GM19023 (cell line): ENCODE data around the gene PDLIM1.

Experiments
- ATAC-seq: cut with Tn5 transposase; IDR thresholded peaks from one replicate; pipeline ENCODE4 v1.9.1; 2021; ENCODE audit warnings: mild to moderate bottlenecking, moderate library complexity; ENCODE audit not compliant: unreplicated experiment

PDLIM1 gene

DNA sequence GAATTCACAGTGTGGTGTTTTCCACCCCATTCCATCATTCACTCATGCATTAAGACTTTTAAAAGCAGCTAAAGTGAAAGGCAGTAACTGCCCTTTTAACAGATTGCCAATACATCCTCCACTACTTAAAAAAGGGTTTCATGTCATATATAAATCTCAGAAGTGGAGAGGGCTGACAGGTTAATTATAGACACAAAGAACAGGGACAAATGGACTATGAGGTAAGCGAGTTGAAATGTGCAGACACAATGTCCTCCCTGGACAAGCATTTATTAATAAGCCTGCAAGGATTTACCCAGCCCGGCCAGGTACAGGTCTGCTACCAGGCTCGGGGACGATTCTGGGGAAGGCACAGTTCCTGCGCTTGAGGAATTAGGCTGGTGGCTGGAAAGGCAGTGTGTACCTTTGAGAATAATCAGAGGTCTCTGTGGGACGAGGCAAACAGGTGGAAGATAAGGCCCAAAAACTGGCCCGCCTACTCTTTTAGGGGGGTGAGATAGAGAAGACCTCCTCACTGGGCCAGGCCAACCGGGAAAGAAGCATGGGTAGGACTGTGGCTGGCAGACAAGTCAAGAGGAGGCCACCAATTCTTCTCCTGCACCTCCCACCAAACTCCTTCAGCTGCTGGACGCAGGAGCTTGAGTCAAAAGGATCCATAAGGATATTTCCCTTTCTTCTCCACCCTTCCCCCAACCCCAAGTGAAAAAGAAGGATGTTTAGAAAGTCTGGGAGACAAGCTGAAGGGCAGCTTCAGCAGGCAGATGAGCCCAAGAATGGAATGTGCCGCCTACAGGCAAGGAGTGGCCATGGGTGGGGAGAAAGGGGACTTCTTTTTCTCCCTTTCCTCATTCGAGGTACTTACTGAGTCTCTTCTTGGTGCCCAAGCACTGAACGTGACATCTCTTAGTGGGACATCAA is 1.5 kb downstream of the PDLIM1 start:
- no peak for ATAC-seq

DNA sequence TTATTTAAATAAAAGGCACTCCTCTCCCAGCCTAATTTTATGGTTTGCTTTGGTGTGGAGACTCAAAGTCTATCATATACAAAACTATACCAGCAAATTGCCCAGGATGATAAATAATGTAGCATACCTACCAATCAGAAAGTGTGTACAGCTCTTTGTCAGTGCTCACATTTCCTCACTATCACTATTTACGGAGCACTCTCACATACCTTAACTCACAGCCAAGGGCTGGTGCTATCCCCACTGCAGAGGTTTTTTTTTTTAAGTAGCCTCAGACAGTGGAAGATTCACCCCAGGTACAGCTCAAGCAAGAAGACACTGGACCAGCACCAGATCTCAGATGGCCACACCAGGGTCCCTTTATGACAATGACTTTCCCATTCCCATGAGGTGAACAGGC is 2.5 kb downstream of the PDLIM1 start:
- ATAC-seq = no peak

DNA sequence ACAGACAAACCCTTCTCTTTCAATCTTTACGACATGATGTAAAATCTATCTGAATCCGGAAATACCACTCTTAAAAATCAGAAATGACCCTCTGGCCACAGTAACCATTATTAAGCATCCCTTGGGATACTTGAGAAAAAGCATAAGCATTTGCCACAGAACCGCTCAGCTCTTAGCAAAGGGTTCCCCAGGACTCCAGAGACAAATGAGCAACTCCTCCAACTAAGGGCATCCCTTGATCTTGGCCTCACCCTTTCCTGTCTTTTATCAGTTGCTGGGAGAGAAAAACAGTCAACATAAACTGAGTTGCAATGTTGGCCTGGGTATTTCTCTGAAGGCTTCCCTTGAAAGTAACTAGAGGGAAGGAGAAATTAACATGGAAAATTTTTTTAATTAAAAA is 3.5 kb downstream of the PDLIM1 start:
- no peak for ATAC-seq

DNA sequence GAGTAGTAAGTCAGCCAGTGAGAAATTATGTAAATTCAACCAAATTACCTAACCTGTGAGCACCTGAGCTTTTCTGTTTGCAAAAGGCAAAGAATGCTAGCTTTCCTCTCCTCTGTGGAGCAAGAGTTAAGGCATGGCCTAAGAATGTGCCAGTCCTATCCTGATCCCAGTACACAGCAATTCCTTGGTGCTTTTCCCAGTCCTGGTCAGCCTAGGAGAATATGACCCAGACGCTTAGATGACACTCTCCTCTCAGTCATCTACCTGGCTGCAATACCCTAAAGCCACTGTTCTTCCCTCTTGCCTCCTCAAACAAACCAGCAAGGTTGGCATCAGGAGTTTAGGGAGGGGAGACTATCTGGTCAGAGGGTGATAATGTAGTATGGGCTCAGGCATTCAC is 4.1 kb downstream of the PDLIM1 start:
- ATAC-seq = no peak

DNA sequence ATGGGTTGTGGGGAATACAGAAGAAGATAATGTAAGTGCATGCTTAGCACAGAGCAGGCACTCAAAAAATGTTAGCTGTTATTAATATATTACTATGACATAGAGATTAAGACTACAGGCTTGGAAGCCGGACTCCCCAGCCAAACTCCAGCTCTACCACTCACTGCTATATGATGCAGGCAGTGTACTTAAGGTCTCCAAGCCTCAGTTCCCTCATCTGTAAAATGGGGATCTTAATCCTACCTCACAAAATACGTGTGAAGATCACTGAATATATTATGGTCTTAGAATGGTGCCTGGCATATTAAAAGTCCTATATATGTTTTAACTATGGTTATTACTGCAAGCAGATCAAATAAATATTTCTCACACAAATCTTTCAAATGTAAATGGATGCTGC is 5.2 kb downstream of the PDLIM1 start:
- no peak for ATAC-seq

DNA sequence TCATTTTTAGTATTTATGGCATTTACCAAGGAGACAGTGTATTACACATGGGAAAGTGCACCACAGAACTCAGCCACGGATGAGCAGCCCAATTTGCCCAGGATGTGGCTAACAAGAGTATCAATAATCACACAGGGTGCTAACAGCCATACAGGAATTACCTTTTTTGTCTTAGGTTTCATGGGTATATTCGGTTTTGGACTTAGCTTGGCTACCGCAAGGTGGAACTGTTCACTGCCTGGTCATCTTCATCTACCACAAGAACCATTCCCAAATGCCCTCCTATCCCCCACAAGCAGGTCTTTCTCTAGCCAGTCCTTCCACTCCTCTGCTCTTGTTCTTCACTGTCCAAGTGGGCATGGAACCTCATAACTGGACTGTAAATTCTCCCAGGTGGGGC is 6.0 kb downstream of the PDLIM1 start:
- no peak for ATAC-seq

DNA sequence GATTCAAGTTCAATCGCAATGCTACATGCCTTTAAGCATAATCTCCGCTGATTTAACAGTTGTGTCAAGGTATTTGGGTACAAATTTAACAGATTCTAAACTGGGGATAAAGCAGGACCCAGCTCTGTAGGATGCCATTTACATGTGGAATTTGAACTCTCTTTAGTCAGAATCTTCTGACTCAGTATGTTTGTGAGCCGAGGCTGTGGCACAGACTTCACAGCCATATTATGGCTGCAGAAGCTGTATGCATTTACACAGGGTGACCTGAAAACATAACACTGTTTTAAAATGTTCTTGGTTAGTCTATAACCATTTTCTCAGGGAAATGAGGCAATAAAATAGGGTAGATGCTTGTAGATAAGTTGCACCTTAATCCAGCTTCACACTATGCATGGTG is 8.7 kb downstream of the PDLIM1 start:
- no peak for ATAC-seq

DNA sequence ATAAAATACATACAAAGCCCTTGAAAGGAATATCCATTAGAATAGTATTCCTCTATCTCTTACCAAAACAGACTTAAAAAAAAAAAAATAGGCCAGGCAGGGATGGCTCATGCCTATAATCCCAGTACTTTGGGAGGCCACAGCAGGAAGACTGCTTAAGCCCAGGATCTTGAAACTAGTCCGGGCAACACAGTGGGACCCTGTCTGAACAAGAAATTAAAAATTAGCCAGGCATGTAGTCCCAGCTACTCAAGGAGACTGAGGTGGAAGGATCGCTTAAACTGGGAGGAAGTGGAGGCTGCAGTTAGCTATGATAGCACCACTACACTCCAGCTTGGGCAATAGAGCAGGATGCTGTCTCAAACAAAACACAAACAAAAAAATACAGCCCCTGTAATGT is 9.6 kb downstream of the PDLIM1 start:
- ATAC-seq = no peak

DNA sequence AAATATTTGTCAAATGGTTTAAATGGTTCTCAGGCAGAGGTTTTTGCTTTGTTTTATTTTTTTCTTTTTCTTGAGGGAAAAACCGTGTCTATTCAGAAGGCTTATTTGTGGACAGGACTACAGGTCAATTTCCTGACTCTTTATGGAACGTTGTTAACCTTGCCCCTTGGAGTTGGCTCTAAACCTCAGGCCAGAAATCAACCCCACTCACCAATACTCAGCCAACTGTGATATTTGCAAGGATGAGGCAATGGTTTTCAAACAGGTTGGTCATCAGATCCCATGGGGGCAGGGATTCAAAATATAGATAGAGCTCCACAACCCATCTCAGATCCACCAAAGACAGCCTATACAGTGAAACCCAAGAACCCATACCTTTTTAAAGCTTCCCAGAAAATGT is 10.2 kb downstream of the PDLIM1 start:
- ATAC-seq = no peak

DNA sequence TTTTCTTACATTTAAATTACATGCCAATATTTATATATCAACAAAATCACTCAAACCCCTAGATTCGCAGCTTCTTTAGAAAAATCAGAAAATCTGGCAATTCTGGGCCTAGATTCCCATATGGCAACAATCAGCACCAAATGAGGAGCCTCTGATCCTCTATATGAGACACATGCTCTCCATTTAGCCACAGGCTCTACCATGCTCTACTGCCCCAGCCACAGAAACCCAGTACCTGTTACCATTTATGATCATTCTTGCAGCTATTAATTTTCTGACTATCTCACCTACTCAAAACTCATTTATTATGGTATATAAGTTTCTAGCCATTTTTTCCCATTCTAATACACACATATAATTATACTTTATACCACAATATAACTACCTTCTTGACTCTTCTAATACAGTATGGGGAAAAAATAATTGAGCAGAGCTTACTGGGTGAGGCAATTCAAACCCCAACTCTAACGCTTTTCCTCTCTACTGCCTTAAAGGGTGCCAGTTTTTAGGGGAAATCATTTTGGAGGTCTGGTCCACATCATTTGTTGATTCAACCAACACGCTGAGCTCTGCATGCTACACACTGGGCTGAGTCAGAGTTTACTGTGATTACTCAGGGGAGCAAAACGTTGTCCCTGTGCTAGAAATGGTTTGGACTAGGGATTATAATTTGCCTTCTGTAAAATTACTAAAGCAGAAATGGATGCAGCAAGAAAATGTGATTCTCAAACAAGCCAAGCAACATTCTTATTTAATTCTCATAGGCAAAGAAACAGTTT is 11.6 kb downstream of the PDLIM1 start:
- ATAC-seq = no peak

DNA sequence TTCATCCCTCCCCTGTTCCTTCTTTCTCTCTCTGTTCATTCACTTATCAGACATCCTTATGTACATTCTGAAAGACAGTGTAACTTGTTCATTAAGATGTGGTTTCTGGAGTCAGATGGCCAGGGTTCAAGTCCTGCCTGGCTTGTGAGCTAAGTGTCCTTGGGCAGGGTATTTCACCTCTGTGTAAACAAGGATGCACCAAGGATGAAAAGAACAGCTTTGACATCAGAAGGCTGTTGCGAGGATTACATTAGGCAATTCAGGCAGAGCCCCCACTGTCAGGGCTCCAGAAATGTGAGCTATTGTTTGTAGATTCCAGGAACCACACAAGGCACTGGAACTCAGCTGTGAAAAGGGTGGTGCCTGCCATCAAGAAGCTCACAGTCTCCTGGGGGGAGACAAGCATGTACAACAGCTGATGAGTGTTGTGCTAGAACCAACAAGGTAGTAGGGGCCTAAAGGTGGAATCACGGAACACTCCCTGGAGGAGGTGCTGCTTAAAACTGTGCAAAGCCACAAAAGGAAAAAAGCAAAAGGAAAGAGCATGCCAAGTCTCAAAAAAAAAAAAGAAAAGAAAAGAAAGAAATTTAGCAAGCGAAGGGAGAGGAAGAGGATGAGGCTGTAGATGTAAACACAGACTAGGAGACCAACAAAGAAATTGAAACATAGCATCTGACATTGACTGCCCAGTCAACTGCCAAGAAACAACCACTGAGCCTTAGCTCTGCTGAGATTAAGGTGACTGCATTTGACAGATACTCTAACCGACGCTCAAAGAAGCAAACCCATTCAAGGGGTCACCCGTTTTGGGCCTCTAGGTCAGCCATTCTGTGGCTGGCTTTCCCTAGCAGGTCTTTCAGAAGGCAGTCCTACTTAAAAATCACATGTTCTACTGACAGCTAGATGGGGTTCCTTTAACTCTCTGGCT is 12.5 kb downstream of the PDLIM1 start:
- no peak for ATAC-seq

DNA sequence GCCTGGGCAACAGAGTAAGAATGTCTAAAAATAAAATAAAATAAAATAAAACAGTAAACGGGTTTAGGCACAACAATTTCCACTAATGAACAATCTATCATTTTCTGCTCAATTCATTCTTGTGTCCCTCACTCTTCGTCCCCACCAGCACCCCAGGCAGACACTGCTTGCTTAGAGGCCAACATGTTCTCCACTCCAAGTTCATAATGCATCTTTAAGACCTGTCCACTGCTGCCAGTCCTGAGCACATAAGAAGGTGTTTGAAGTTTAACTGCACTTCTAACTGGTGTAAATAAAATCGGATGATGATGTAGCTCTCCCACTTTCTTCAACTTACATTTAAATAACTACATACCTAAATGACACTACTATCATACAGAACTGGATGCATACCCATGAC is 13.2 kb downstream of the PDLIM1 start:
- ATAC-seq = no peak

DNA sequence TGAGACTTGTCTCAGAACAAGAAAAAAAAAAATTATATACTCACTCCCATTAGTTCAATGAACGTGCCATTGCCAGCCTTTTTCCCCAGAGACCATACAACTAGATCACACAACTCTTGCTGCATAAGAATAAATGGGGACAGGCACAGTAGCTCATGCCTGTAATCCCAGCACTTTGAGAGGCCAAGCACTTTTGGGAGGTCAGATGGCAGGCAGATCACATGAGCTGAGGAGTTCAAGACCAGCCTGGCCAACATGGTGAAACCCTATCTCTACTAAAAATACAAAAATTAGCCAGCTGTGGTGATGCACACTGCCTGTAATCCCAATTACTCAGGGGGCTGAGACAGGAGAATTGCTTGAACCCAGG is 13.6 kb downstream of the PDLIM1 start:
- no peak for ATAC-seq

DNA sequence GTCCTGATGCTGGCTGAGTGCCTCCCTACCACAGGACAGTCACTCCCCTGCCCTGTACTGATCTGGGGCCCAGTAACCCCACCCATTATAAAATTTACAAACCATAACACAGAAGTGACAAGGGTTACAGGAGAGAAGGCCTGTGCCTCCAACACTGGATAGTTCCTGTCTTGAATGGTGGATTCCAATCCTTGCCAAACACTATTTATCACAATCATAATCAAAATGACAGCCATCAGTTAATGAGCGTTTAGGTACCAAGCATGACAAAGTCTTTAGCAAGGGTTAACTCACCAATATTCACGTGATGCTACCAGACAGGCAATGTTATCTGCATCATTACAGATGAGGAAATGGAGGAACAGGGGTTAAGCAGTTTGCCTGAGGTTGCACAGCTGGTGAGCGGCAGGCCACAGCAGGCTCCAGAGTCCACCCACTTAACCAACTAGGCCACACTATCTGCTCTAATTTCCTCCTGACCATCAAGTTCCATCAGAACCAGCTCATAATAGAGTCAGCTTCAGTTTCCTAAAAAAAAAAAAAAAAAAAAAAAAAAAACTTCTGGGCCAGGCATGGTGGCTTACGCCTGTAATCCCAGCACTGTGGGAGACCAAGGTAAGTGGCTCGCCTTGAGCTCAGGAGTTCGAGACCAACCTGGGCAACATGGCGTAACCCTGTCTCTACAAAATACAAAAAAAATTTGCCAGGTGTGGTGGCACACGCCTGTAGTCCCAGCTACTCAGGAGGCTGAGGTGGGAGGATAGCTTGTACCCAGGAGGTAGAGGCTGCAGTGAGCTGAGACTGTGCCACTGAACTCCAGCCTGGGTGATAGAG is 14.2 kb downstream of the PDLIM1 start:
- peak; percentile 45 for ATAC-seq

DNA sequence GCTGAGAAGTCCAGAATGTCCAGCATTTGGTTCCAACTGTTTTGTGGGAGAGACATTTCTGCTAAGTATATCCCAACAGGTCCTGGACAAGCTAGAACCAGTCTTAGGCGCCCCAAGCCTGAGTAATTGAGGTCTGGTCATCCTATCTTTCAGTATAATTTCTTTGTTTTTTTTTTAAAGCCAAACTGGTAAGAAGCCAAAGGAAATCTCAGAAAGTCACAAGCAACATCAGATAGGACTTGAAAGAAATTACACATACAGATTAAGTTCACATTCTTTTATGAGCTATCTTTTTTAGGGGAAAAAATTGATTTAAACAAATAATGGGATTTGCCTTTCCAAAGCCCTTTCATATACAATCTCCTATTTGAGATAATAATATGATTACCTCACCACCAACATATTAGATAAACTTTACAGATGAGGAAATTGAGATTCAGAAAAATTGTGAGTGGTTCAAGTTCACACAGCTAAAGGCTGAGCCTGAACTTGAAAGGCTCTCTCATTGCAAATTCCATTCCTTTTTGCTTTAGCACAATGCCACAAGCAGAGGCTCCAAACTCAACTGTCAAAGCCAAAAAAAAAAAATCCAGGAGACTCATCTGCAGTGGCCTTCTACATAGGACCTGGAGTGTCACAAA is 15.0 kb downstream of the PDLIM1 start:
- no peak for ATAC-seq

DNA sequence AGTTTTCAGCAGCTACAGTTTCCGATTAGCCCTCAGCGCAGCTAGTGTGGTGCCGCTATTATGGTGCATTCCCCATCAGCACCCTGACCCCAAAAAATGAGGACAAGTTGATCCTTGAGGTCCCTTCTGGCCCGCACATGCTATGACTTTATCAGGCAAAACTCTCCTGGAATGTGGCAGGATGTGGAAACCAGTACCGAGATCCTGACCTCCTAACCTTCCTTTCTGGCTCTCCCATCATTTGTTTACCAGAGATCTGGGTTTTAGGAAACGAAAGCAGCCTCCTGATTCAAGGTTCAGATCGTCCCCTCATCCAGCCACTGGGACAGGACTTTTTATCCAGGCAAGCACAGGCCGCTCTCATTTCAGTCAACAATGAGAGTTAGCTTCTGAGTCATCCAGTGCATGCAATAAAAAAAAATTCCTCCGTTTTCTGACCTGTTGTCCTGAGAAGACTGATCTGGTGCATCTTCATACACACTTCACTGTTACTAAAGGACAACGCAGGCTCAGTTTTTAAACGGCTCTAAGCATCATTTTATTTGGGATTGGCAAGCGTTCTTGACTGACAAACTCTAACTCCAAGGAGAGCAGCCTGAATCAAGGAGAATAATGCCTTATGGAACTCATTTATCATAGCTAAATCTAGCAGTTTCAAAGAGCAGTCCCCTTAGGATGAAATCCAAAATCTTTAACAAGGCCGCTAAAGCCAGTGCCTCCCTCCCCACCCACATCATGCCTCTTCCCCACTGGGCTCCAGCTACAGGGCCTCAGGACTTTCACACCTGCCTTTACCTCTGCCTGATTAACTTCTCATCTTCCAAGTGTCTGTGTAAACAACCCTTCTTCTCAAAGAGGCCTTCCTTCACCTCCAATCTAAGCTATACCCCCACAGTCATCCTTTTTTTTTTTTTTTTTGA is 17.1 kb downstream of the PDLIM1 start:
- no peak for ATAC-seq

DNA sequence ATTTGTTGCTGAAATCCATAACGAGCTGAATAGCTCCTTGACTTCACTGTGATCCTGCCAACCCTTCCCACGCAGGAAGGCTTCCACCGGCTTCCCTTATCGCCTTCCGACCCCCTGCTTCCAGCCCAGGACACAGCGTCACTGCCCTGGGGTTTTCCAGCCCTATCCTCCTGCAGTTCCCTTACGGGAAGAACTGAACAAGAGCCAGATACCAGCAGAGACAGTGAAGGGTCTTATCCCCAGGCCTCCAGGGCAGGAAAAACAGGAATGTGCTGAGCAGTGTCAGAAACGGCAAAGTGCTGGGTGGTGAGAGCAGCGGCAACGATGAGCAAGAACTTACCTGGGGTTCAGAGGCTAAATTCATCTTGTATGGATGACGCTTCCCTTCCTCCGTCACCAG is 22.4 kb downstream of the PDLIM1 start:
- no peak for ATAC-seq

DNA sequence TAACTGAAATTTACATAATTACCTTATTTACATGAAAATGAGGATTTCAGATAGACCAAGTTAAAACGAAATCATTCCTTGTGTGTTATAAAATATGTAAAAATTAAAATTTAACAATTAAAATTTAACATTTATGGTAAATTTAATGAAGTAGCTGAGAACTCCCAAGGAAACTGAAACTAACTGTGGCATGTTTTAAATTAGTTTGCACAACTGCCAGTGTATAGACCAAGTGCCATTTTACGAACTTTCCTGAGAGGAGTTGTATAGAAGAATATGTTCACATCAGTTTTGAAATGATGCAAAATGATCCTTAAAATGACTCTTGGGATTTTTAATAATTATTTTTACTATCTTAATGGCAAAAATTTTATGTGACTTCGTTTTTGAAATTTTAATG is 23.6 kb downstream of the PDLIM1 start:
- no peak for ATAC-seq

DNA sequence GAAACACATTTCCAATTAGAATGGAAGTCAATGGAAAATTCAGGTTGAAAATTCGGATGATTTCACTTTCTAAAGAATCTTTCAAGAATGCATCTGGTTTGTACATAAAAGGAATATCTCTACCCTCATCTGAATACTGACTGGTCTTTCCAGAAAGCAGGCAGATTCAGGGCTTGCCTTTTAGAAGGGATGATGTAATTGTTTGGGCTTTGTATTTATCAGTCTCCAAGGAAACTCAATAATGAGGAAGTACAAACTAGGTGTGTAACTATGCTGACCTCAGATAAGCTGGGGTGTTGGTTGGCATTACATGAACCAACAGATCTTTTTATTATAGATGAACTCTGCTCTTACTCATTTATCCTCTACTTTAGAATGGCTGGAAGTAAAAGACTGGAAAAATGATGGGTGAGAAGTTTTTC is 24.1 kb downstream of the PDLIM1 start:
- ATAC-seq = peak; percentile 75
